CD8-positive, alpha-beta memory T cell (primary cell): ENCODE measurements around the gene PHF20. TPM values are rescaled to one million over a fixed set of nuclear protein-coding genes. Genes with fewer than 3 reads are reported as not detected.
A peak's percentile ranks its signal among the peaks of the same experiment; 100 is the strongest.

Source experiments
- CTCF ChIA-PET: fragments of 350-600 bp; sonication (Branson Sonifier 250); formaldehyde crosslinking; loops from one replicate; lab custom pipeline; 2021; ENCODE audit warnings: antibody characterized with exemption; lab: Charles Lee
- POLR2A ChIA-PET: fragments of 350-600 bp; sonication (Branson Sonifier 250); formaldehyde crosslinking; loops from one replicate; lab custom pipeline; 2021; ENCODE audit warnings: antibody characterized with exemption; lab: Charles Lee
- DNase-seq, 5 donors: peaks; one replicate each; pipeline versions ENCODE4 v3.0.0 to v3.0.0-alpha.2; 2020 to 2022; ENCODE audit warnings: mixed read lengths in 1 of 5
- H3K27ac ChIP-seq: one replicate; pipeline ENCODE4 v1.7.0; 2013; ENCODE audit warnings: low read depth, mild to moderate bottlenecking, low read length, moderate library complexity
- H3K27me3 ChIP-seq: 2 replicates; pipeline ENCODE4 v1.7.0; 2013; ENCODE audit warnings: low read length, mild to moderate bottlenecking; ENCODE audit not compliant: insufficient read depth, poor library complexity, severe bottlenecking
- H3K36me3 ChIP-seq: 2 replicates; pipeline ENCODE4 v1.7.0; 2013; ENCODE audit warnings: mild to moderate bottlenecking, low read length, moderate library complexity; ENCODE audit not compliant: insufficient read depth
- H3K4me1 ChIP-seq: 2 replicates; pipeline ENCODE4 v1.7.0; 2013; ENCODE audit warnings: mild to moderate bottlenecking, low read length, moderate library complexity; ENCODE audit not compliant: insufficient read depth
- H3K4me3 ChIP-seq: 2 replicates; pipeline ENCODE4 v1.7.0; 2013; ENCODE audit warnings: mild to moderate bottlenecking, low read length
- H3K9me3 ChIP-seq: 2 replicates; pipeline ENCODE4 v1.7.0; 2013; ENCODE audit warnings: mild to moderate bottlenecking, low read length
- H3K27ac Mint-ChIP-seq, 8 donors: one replicate each; pipeline ENCODE4 v1.8.0; 2020 to 2021; ENCODE audit warnings: mixed read lengths in 8 of 8, mild to moderate bottlenecking in 6 of 8, inconsistent platforms in 3 of 8, moderate library complexity in 3 of 8
- H3K27me3 Mint-ChIP-seq, 2 donors: one replicate each; pipeline ENCODE4 v1.8.0; 2020 to 2021; ENCODE audit warnings: mixed read lengths in 2 of 2, mild to moderate bottlenecking in 1 of 2, moderate library complexity in 1 of 2
- H3K36me3 Mint-ChIP-seq, 3 donors: one replicate each; pipeline ENCODE4 v1.8.0; 2020 to 2021; ENCODE audit warnings: mixed read lengths in 3 of 3, inconsistent platforms in 1 of 3, mild to moderate bottlenecking in 1 of 3
- H3K4me1 Mint-ChIP-seq, 3 donors: one replicate each; pipeline ENCODE4 v1.8.0; 2020 to 2021; ENCODE audit warnings: mixed read lengths in 3 of 3, inconsistent platforms in 1 of 3, mild to moderate bottlenecking in 1 of 3
- H3K4me3 Mint-ChIP-seq, 7 donors: one replicate each; pipeline ENCODE4 v1.8.0; 2020 to 2021; ENCODE audit warnings: mixed read lengths in 7 of 7, mild to moderate bottlenecking in 6 of 7, moderate library complexity in 4 of 7, inconsistent platforms in 2 of 7
- H3K9me3 Mint-ChIP-seq, 5 donors: one replicate each; pipeline ENCODE4 v1.8.0; 2020 to 2022; ENCODE audit warnings: mixed read lengths in 5 of 5, mild to moderate bottlenecking in 3 of 5, moderate library complexity in 2 of 5, inconsistent platforms in 1 of 5
- polyA plus RNA-seq: library from polyadenylated mRNA; unstranded; fragments of 300-500 nt; fragmentation: Illumina TruSeq; gene quantifications from one replicate; pipeline ENCODE4 v1.2.3, GENCODE V29; 2021
- total RNA-seq, 2 experiments: library from RNA; stranded (reverse); gene quantifications; one replicate each; pipeline ENCODE4 v1.2.3, GENCODE V29; 2021

The PHF20 gene
- total and polyA plus RNA-seq, 3 experiments from 2014 or later = 53.9 to 124 (median 54.3) TPM

DNA sequence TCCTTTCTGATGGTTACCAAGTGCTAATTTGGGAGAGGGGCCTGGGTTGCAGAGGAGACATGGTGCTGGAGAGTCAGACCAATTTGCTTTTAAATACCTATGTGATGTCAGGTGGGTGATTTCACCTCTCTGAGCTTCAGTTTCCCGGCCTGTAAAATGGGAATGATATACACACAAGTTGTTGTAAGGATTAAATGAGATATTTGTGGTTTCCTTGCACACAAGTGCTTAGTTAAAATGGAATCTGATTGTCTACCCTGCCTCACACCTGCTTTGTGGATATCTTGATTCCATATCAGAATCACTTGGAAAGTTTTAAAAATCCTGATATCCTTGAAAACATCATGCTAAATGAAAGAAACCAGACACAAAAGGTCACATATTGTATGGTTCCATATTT, 138.0 kb downstream of the PHF20 start:
- Histone ChIP-seq H3K27ac (no peak overlapping the region), H3K36me3 (peaks cover 16% of the 10 kb centered on the region), H3K4me3 (no peak overlapping the region), H3K9me3 (no peaks in the 10 kb centered on the region), H3K4me1 (peaks cover 14% of the 10 kb centered on the region), H3K27me3 (no peaks in the 10 kb centered on the region)
- Mint-ChIP-seq H3K27ac (peak overlapping the region in 2 of 8 donors; percentile 1 to 66), H3K36me3 (peaks cover 16 to 84% (median 24%) of the 10 kb centered on the region in 3 donors), H3K4me1 (peaks cover 21 to 49% (median 38%) of the 10 kb centered on the region in 3 donors), H3K27me3 (no peaks in the 10 kb centered on the region), H3K4me3 (no peak overlapping the region), H3K9me3 (no peaks in the 10 kb centered on the region)
- no peak for DNase-seq
- CTCF ChIA-PET = no interaction called here
- POLR2A ChIA-PET = interaction anchor here (0.6 kb wide), 1 partner anchor 769 kb away, joined by 8 read pairs; no protein-coding TSS in a partner anchor

DNA sequence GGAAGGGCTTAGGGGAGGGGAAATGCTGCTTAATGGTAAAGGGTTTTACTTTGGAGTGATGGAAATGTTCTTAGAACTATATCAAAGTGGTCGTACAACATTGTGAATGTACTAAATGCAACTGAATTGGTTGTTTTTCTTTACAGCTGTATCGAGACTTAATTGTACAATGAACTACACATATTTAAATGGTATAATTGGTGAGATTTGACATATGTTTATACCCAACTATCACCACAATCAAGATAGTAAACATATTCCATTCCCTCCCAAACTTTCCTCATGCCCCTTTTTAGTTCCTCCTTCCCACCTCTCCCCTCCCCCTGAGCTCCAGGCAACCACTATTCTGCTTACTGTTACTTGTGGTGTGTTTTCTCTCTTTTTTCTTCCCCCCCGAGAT, 138.4 kb downstream of the PHF20 start:
- no peaks in the 10 kb centered on the region for H3K9me3 ChIP-seq
- H3K36me3 Mint-ChIP-seq = peaks cover 11 to 82% (median 20%) of the 10 kb centered on the region in 3 donors
- peak overlapping the region in 2 of 8 donors; percentile 1 to 45 for H3K27ac Mint-ChIP-seq
- no peak overlapping the region for H3K4me3 ChIP-seq
- H3K36me3 ChIP-seq = peaks cover 16% of the 10 kb centered on the region
- ChIA-PET CTCF (no interaction called here), POLR2A (no interaction called here)
- no peaks in the 10 kb centered on the region for H3K27me3 ChIP-seq
- H3K27ac ChIP-seq = no peak overlapping the region
- H3K27me3 Mint-ChIP-seq = no peaks in the 10 kb centered on the region
- H3K4me1 ChIP-seq = peaks cover 14% of the 10 kb centered on the region
- DNase-seq = no peak
- H3K9me3 Mint-ChIP-seq = no peaks in the 10 kb centered on the region
- no peak overlapping the region for H3K4me3 Mint-ChIP-seq
- peaks cover 19 to 45% (median 35%) of the 10 kb centered on the region in 3 donors for H3K4me1 Mint-ChIP-seq

GRCh38 chr20:35912881-35913280, 141.1 kb downstream of the PHF20 start:
- peak overlapping the region in 1 of 8 donors; percentile 43 for H3K27ac Mint-ChIP-seq

GRCh38 chr20:35917077-35917476, 145.3 kb downstream of the PHF20 start:
- Mint-ChIP-seq H3K4me3 (no peak overlapping the region), H3K27ac (peak overlapping the region in 1 of 8 donors; percentile 52), H3K27me3 (no peaks in the 10 kb centered on the region), H3K4me1 (peaks cover 0 to 4% (median 3%) of the 10 kb centered on the region in 3 donors), H3K36me3 (peaks cover 9 to 87% (median 24%) of the 10 kb centered on the region in 3 donors), H3K9me3 (no peaks in the 10 kb centered on the region)
- H3K27me3 ChIP-seq = no peaks in the 10 kb centered on the region
- no peak for DNase-seq
- peaks cover 45% of the 10 kb centered on the region for H3K36me3 ChIP-seq
- no peak overlapping the region for H3K4me3 ChIP-seq
- ChIA-PET CTCF (no interaction called here), POLR2A (no interaction called here)
- no peak overlapping the region for H3K27ac ChIP-seq
- no peaks in the 10 kb centered on the region for H3K4me1 ChIP-seq
- H3K9me3 ChIP-seq = no peaks in the 10 kb centered on the region

More at GRCh38 chr20:35912881-35913280, 141.1 kb downstream of the PHF20 start:
- no peaks in the 10 kb centered on the region for H3K27me3 ChIP-seq
- ChIA-PET CTCF (no interaction called here), POLR2A (no interaction called here)
- Mint-ChIP-seq H3K4me1 (peaks cover 13 to 25% (median 21%) of the 10 kb centered on the region in 3 donors), H3K27me3 (no peaks in the 10 kb centered on the region), H3K4me3 (no peak overlapping the region), H3K36me3 (peaks cover 9 to 78% (median 18%) of the 10 kb centered on the region in 3 donors), H3K9me3 (no peaks in the 10 kb centered on the region)
- H3K9me3 ChIP-seq = no peaks in the 10 kb centered on the region
- H3K36me3 ChIP-seq = peaks cover 30% of the 10 kb centered on the region
- no peak overlapping the region for H3K27ac ChIP-seq
- H3K4me3 ChIP-seq = no peak overlapping the region
- peaks cover 5% of the 10 kb centered on the region for H3K4me1 ChIP-seq
- no peak for DNase-seq

DNA sequence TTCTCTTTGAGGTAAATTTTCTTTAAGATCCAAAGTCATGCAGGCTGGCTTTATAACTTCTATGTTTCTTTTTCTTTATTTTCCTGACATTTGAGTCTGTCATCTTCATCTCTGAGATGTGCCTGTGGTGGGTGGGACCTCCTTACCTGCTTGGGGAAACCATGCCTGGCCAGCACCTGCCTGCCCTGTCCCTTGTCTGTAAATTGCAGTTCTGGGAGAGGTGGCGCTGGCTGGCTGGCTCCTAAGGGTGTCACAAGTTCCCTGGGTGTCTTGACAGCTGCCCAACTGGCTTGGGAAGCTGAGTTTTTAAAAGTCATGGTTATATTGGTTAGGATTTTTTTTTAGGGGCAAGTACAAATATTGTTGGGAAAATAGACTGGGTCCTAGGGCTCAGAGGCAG, 146.2 kb downstream of the PHF20 start:
- POLR2A ChIA-PET = no interaction called here

GRCh38 chr20:35920523-35920922, 148.7 kb downstream of the PHF20 start:
- no peak overlapping the region for H3K27ac ChIP-seq
- DNase-seq = no peak
- no peaks in the 10 kb centered on the region for H3K9me3 ChIP-seq
- Mint-ChIP-seq H3K36me3 (peaks cover 0 to 68% (median 18%) of the 10 kb centered on the region in 3 donors), H3K9me3 (no peaks in the 10 kb centered on the region), H3K27ac (no peak overlapping the region), H3K27me3 (no peaks in the 10 kb centered on the region), H3K4me1 (peaks cover 0 to 1% (median 0%) of the 10 kb centered on the region in 3 donors), H3K4me3 (no peak overlapping the region)
- H3K36me3 ChIP-seq = peaks cover 28% of the 10 kb centered on the region
- H3K4me1 ChIP-seq = no peaks in the 10 kb centered on the region
- ChIA-PET POLR2A (interaction anchor here (0.7 kb wide), 1 partner anchor 148 kb away, joined by 4 read pairs; no protein-coding TSS in a partner anchor), CTCF (no interaction called here)
- H3K4me3 ChIP-seq = no peak overlapping the region
- no peaks in the 10 kb centered on the region for H3K27me3 ChIP-seq

More for the DNA sequence above, 146.2 kb downstream of the PHF20 start:
- CTCF ChIA-PET = no interaction called here
- peak overlapping the region in 1 of 8 donors; percentile 58 for H3K27ac Mint-ChIP-seq
- Histone ChIP-seq H3K27ac (no peak overlapping the region), H3K27me3 (no peaks in the 10 kb centered on the region), H3K4me1 (no peaks in the 10 kb centered on the region), H3K36me3 (peaks cover 42% of the 10 kb centered on the region), H3K9me3 (no peaks in the 10 kb centered on the region), H3K4me3 (no peak overlapping the region)
- no peak for DNase-seq
- no peak overlapping the region for H3K4me3 Mint-ChIP-seq
- peaks cover 9 to 83% (median 24%) of the 10 kb centered on the region in 3 donors for H3K36me3 Mint-ChIP-seq
- H3K27me3 Mint-ChIP-seq = no peaks in the 10 kb centered on the region
- H3K9me3 Mint-ChIP-seq = no peaks in the 10 kb centered on the region
- peaks cover 0 to 4% (median 3%) of the 10 kb centered on the region in 3 donors for H3K4me1 Mint-ChIP-seq

GRCh38 chr20:35929301-35929700, 157.5 kb downstream of the PHF20 start:
- H3K4me3 ChIP-seq = no peak overlapping the region
- H3K27ac ChIP-seq = no peak overlapping the region
- no peaks in the 10 kb centered on the region for H3K4me1 ChIP-seq
- Mint-ChIP-seq H3K27me3 (peaks cover 0 to 1% of the 10 kb centered on the region in 2 donors), H3K9me3 (no peaks in the 10 kb centered on the region), H3K36me3 (peaks cover 5 to 66% (median 31%) of the 10 kb centered on the region in 3 donors), H3K4me3 (no peak overlapping the region), H3K27ac (no peak overlapping the region), H3K4me1 (peaks cover 0 to 14% (median 0%) of the 10 kb centered on the region in 3 donors)
- no peaks in the 10 kb centered on the region for H3K27me3 ChIP-seq
- peaks cover 51% of the 10 kb centered on the region for H3K36me3 ChIP-seq
- CTCF ChIA-PET = no interaction called here
- H3K9me3 ChIP-seq = no peaks in the 10 kb centered on the region
- POLR2A ChIA-PET = no interaction called here
- DNase-seq = no peak

DNA sequence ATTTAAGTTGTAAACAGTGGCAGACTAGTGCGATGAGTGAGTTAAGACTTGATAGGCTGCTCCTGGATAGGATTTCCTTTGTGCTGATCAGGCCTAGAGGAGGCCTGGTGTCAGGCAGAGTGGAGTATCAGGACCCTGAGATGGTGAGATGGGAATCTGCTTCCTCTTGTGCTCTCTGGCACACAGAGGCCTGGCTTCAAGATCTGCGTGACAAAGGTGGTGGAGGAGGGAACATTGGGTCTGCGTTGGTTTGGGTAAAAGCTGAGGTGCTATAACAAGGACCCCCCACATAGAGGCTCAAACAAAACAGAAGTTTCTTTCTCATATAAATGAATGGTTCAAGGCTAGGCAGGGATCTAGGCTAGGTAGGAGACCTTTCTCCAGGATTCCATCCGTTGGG, 162.2 kb downstream of the PHF20 start:
- Histone ChIP-seq H3K27ac (no peak overlapping the region), H3K4me3 (no peak overlapping the region), H3K4me1 (no peaks in the 10 kb centered on the region), H3K27me3 (no peaks in the 10 kb centered on the region), H3K36me3 (peaks cover 48% of the 10 kb centered on the region), H3K9me3 (no peaks in the 10 kb centered on the region)
- Mint-ChIP-seq H3K4me1 (peaks cover 0 to 21% (median 0%) of the 10 kb centered on the region in 3 donors), H3K27me3 (peaks cover 0 to 1% of the 10 kb centered on the region in 2 donors), H3K9me3 (no peaks in the 10 kb centered on the region), H3K4me3 (no peak overlapping the region), H3K27ac (peak overlapping the region in 6 of 8 donors; percentile 33 to 84 (median 58)), H3K36me3 (peaks cover 5 to 77% (median 21%) of the 10 kb centered on the region in 3 donors)
- DNase-seq = no peak
- ChIA-PET POLR2A (no interaction called here), CTCF (no interaction called here)
